AG09309 (cell line): ENCODE data around the gene PMEPA1.

Source experiments
- DNase-seq: peaks from one replicate; pipeline ENCODE4 v3.0.0-alpha.2; 2010; ENCODE audit warnings: low read depth
- H3K4me3 ChIP-seq: 2 replicates; pipeline ENCODE4 v1.5.1; 2011; ENCODE audit warnings: mild to moderate bottlenecking, low read depth, low read length, moderate library complexity; ENCODE audit not compliant: control insufficient read depth
- CTCF ChIP-seq: IDR thresholded peaks from 2 replicates; pipeline ENCODE4 v1.5.1; 2011; ENCODE audit warnings: mild to moderate bottlenecking, low read depth, low read length, inconsistent platforms; ENCODE audit not compliant: insufficient read depth, control insufficient read depth; ENCODE audit errors: missing control alignments

The PMEPA1 gene

GRCh38 chr20:57713951-57714350 is 4.1 kb upstream of the PMEPA1 start:
- no peak for TF ChIP-seq CTCF
- H3K4me3 ChIP-seq: no peak overlapping the region
- DNase-seq: no peak

GRCh38 chr20:57713505-57713903 is 3.7 kb upstream of the PMEPA1 start:
- no peak for DNase-seq
- H3K4me3 ChIP-seq: no peak overlapping the region
- TF ChIP-seq CTCF: no peak

GRCh38 chr20:57712851-57713504 is 3.2 kb upstream of the PMEPA1 start:
- H3K4me3 ChIP-seq: no peak overlapping the region
- no peak for TF ChIP-seq CTCF
- DNase-seq: no peak

GRCh38 chr20:57712341-57712740 is 2.5 kb upstream of the PMEPA1 start:
- no peak for DNase-seq
- TF ChIP-seq CTCF: no peak
- H3K4me3 ChIP-seq: no peak overlapping the region

GRCh38 chr20:57711826-57712225 is 2.0 kb upstream of the PMEPA1 start:
- TF ChIP-seq CTCF: no peak
- DNase-seq: no peak
- H3K4me3 ChIP-seq: no peak overlapping the region

- no peak for TF ChIP-seq CTCF
- no peak for DNase-seq
- no peak overlapping the region for H3K4me3 ChIP-seq
Measured at GRCh38 chr20:57711311-57711712, 1.5 kb upstream of the PMEPA1 start.
